ENCODE results near the gene SH3BP5. TPM values are rescaled to one million over a fixed set of nuclear protein-coding genes. Genes with fewer than 3 reads are reported as not detected.

SH3BP5 gene
- total RNA-seq, 1 experiment from 2014 or later: 13.9 TPM

DNA sequence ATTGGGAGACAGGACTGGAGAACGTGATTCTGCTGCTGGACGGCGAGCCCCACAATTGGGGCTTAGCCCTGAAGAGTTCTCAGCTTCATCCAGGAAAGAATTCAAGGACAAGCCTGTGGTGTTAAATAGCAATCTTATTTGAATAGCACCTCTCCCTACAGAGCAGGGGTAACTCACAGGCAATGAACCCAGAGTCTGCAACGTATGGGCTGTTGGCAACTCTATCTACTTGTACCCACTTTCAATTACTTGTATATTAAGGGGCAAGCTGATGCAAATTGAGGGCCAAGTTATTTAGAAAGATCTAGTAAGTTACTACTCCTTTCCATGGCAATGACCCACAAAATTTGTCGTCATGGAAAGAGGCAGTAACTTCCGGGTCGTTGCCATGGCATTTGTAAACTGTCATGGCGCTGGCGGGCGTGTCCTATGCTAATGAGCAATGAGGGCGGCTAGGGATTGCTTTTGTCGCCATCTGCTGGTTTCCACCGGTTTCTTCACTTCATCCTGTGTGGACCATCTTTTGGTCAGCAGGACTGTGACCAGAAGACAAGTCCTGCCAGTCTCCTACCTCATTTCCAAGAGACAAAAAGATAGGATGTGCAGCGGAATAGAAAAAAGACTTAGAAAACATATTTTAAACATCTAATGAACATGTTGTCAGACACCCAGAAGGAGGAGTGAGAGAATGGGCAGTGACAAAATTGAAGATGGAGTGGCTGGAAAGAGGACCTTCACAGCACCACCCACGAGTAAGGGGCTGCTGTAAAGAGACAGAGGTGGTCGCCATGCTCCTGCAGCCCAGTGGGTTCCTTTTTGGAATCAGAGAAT is 45.8 kb upstream of the SH3BP5 start:
- H3K79me2 ChIP-seq (ENCODE audit: insufficient read depth, low read length): no peaks in the 10 kb centered on the region
- no peaks in the 10 kb centered on the region for H3K27me3 ChIP-seq (ENCODE audit: insufficient read depth, low read length)
- no peaks in the 10 kb centered on the region for H4K20me1 ChIP-seq (ENCODE audit: insufficient read depth)
- ChIA-PET RAD21 (ENCODE audit: low non-redundant PET in 1 of 2, low total read pairs in 2 of 2, uncharacterized antibody in 2 of 2, unreplicated experiment in 2 of 2) (no interaction called here), CTCF (interaction anchor here (1.6 to 2.1 kb wide), 2 partner anchors 110 kb away, joined by 4 to 9 read pairs; no protein-coding TSS in a partner anchor), POLR2A (no interaction called here)
- TF ChIP-seq POLR2AphosphoS5 (IDR thresholded peaks at IDR 0.05; ENCODE audit: low read depth, low read length) (peak; percentile 45; the same call in 1 of the 2 replicates), SP1 (IDR thresholded peaks at IDR 0.05; ENCODE audit: low read depth) (peak; percentile 86), YY1 (IDR thresholded peaks at IDR 0.05; ENCODE audit: extremely low read depth, insufficient replicate concordance, low read depth, low read length) (peak; percentile 99), EZH2 (IDR thresholded peaks at IDR 0.05) (no peak), SIN3A (IDR thresholded peaks at IDR 0.05; ENCODE audit: low read depth) (no peak), CBX3 (IDR thresholded peaks at IDR 0.05; ENCODE audit: low read depth) (0 out of 2 replicates have a peak, but pooled peaks have one; percentile 27), POLR2A (IDR thresholded peaks at IDR 0.05; ENCODE audit: borderline replicate concordance, extremely low read depth, insufficient read depth, insufficient read length) (no peak), EGR1 (IDR thresholded peaks at IDR 0.05; ENCODE audit: low read depth) (peak; percentile 89), ZNF274 (IDR thresholded peaks at IDR 0.05; ENCODE audit: low read depth, low read length) (no peak), CTCF (IDR thresholded peaks at IDR 0.05 in 2 of 3, conservative IDR thresholded peaks at IDR 0.05 in 1 of 3; ENCODE audit: borderline replicate concordance in 1 of 3, insufficient read depth in 1 of 3, low read depth in 2 of 3, low read length in 2 of 3) (peak; percentile 91 to 92 (median 91)), RAD21 (IDR thresholded peaks at IDR 0.05; ENCODE audit: low read depth) (peak; percentile 98), EZH2phosphoT487 (IDR thresholded peaks at IDR 0.05; ENCODE audit: borderline replicate concordance) (no peak)
- TF ChIP-seq, protein P1, sequence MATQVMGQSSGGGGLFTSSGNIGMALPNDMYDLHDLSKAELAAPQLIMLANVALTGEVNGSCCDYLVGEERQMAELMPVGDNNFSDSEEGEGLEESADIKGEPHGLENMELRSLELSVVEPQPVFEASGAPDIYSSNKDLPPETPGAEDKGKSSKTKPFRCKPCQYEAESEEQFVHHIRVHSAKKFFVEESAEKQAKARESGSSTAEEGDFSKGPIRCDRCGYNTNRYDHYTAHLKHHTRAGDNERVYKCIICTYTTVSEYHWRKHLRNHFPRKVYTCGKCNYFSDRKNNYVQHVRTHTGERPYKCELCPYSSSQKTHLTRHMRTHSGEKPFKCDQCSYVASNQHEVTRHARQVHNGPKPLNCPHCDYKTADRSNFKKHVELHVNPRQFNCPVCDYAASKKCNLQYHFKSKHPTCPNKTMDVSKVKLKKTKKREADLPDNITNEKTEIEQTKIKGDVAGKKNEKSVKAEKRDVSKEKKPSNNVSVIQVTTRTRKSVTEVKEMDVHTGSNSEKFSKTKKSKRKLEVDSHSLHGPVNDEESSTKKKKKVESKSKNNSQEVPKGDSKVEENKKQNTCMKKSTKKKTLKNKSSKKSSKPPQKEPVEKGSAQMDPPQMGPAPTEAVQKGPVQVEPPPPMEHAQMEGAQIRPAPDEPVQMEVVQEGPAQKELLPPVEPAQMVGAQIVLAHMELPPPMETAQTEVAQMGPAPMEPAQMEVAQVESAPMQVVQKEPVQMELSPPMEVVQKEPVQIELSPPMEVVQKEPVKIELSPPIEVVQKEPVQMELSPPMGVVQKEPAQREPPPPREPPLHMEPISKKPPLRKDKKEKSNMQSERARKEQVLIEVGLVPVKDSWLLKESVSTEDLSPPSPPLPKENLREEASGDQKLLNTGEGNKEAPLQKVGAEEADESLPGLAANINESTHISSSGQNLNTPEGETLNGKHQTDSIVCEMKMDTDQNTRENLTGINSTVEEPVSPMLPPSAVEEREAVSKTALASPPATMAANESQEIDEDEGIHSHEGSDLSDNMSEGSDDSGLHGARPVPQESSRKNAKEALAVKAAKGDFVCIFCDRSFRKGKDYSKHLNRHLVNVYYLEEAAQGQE (IDR thresholded peaks at IDR 0.05; ENCODE audit: low read depth): no peak
- BruUV-seq (replicated peaks): no TSS peak
- H3K9me2 ChIP-seq (ENCODE audit: insufficient read depth): no peaks in the 10 kb centered on the region
- peak overlapping the region; percentile 56 for H2AFZ ChIP-seq (ENCODE audit: low read depth, low read length, poor library complexity, severe bottlenecking)
- H3K36me3 ChIP-seq (ENCODE audit: control insufficient read depth in 1 of 2, insufficient read depth in 2 of 2, low read length in 2 of 2): no peaks in the 10 kb centered on the region
- intact Hi-C loops (cut with micrococcal nuclease): loop anchor here (1.0 to 5.0 kb wide), 4 partner anchors 16 to 271 kb away; no protein-coding TSS in a partner anchor
- H3K4me3 ChIP-seq (replicated peaks in 1 of 2; ENCODE audit: low read depth in 1 of 2, low read length in 2 of 2): no peak overlapping the region
- H3K27ac ChIP-seq (ENCODE audit: low read depth, low read length): peak overlapping the region; percentile 39; the same call in 1 of the 2 replicates
- H3K4me2 ChIP-seq (ENCODE audit: low read length): peak overlapping the region; percentile 26
- peaks cover 0 to 11% of the 10 kb centered on the region in 2 experiments; a peak in 2 of 4 replicates for H3K4me1 ChIP-seq (ENCODE audit: control insufficient read depth in 1 of 2, insufficient read depth in 2 of 2, low read length in 2 of 2)
- no peaks in the 10 kb centered on the region for H3K9me3 ChIP-seq (ENCODE audit: control insufficient read depth in 1 of 2, insufficient read depth in 1 of 2, low read depth in 1 of 2, low read length in 2 of 2)
- peak; percentile 97 for ATAC-seq
- H3K9ac ChIP-seq (ENCODE audit: low read length): peak overlapping the region; percentile 31; the same call in 1 of the 2 replicates
- peak; percentile 91 for DNase-seq (ENCODE audit: low read depth, low spot score)
